ENCODE results near the gene C1GALT1. TPM values are rescaled to one million over a fixed set of nuclear protein-coding genes. Genes with fewer than 3 reads are reported as not detected.

Gene C1GALT1
- polyA plus RNA-seq, 4 donors, result 10.0 to 62.0 (median 14.1) TPM

GRCh38 chr7:7251742-7252141 is 69.4 kb downstream of the C1GALT1 start:
- WGBS, 3 donors, result 73 to 89% (median 85%) methylated on average over 2 of the region's 2 CpGs
- H3K36me3 ChIP-seq (ENCODE audit: control insufficient read depth in 3 of 3, insufficient read depth in 2 of 3, low read depth in 1 of 3, low read length in 3 of 3), result no peaks in the 10 kb centered on the region
- DNase-seq (no peak), FAIRE-seq (no peak)
- H3K9me3 ChIP-seq (ENCODE audit: control insufficient read depth in 2 of 2, insufficient read depth in 1 of 2, low read depth in 1 of 2, low read length in 1 of 2), result no peaks in the 10 kb centered on the region
- H3K4me3 ChIP-seq (ENCODE audit: low read depth in 1 of 3, low read length in 3 of 3), result no peak overlapping the region
- no peak overlapping the region for H3K27ac ChIP-seq (ENCODE audit: low read depth in 1 of 3, low read length in 2 of 3)
- H3K4me1 ChIP-seq (ENCODE audit: control insufficient read depth in 3 of 3, insufficient read depth in 2 of 3, low read depth in 1 of 3, low read length in 2 of 3), result peaks cover 2 to 4% (median 2%) of the 10 kb centered on the region in 3 donors
- H3K27me3 ChIP-seq (ENCODE audit: control insufficient read depth in 3 of 3, insufficient read depth in 3 of 3, low read length in 3 of 3), result no peaks in the 10 kb centered on the region

DNA sequence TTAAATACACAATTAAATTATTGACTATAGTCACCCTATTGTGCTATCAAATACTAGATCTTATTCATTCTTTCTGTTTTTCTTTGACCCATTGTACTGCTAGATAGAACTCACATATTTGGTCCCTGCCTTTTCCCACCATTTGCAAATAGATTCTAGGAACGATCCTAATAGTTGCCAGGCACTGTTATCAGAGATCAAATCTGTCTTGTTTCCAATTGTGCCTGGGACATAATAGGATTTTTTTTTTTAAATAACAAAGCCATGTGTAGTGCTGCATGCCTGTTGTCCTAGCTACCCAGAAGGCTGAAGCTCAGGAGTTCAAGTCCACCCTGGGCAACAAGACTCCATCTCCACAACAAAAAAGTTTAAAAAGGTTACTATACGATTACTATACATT is 72.0 kb downstream of the C1GALT1 start:
- no peaks in the 10 kb centered on the region for H3K27me3 ChIP-seq (ENCODE audit: control insufficient read depth in 3 of 3, insufficient read depth in 3 of 3, low read length in 3 of 3)
- no peak overlapping the region for H3K27ac ChIP-seq (ENCODE audit: low read depth in 1 of 3, low read length in 2 of 3)
- no peak overlapping the region for H3K4me3 ChIP-seq (ENCODE audit: low read depth in 1 of 3, low read length in 3 of 3)
- peaks cover 0 to 2% (median 0%) of the 10 kb centered on the region in 3 donors for H3K36me3 ChIP-seq (ENCODE audit: control insufficient read depth in 3 of 3, insufficient read depth in 2 of 3, low read depth in 1 of 3, low read length in 3 of 3)
- H3K9me3 ChIP-seq (ENCODE audit: control insufficient read depth in 2 of 2, insufficient read depth in 1 of 2, low read depth in 1 of 2, low read length in 1 of 2), result no peaks in the 10 kb centered on the region
- peaks cover 1 to 4% (median 2%) of the 10 kb centered on the region in 3 donors for H3K4me1 ChIP-seq (ENCODE audit: control insufficient read depth in 3 of 3, insufficient read depth in 2 of 3, low read depth in 1 of 3, low read length in 2 of 3)
- 92 to 93% (median 93%) methylated on average over 2 of the region's 2 CpGs for WGBS, 3 donors
- FAIRE-seq (no peak), DNase-seq (no peak)

GRCh38 chr7:7254908-7255307 is 72.6 kb downstream of the C1GALT1 start:
- Histone ChIP-seq H3K36me3 (ENCODE audit: control insufficient read depth in 3 of 3, insufficient read depth in 2 of 3, low read depth in 1 of 3, low read length in 3 of 3) (peaks cover 0 to 2% (median 0%) of the 10 kb centered on the region in 3 donors), H3K9me3 (ENCODE audit: control insufficient read depth in 2 of 2, insufficient read depth in 1 of 2, low read depth in 1 of 2, low read length in 1 of 2) (no peaks in the 10 kb centered on the region), H3K4me1 (ENCODE audit: control insufficient read depth in 3 of 3, insufficient read depth in 2 of 3, low read depth in 1 of 3, low read length in 2 of 3) (peaks cover 0 to 4% (median 2%) of the 10 kb centered on the region in 3 donors), H3K27ac (ENCODE audit: low read depth in 1 of 3, low read length in 2 of 3) (no peak overlapping the region), H3K27me3 (ENCODE audit: control insufficient read depth in 3 of 3, insufficient read depth in 3 of 3, low read length in 3 of 3) (no peaks in the 10 kb centered on the region), H3K4me3 (ENCODE audit: low read depth in 1 of 3, low read length in 3 of 3) (no peak overlapping the region)
- DNase-seq (peak in 1 of 2 donors; percentile 46), FAIRE-seq (no peak)
- WGBS, 3 donors, result 67 to 79% (median 73%) methylated on average over 5 of the region's 5 CpGs

DNA sequence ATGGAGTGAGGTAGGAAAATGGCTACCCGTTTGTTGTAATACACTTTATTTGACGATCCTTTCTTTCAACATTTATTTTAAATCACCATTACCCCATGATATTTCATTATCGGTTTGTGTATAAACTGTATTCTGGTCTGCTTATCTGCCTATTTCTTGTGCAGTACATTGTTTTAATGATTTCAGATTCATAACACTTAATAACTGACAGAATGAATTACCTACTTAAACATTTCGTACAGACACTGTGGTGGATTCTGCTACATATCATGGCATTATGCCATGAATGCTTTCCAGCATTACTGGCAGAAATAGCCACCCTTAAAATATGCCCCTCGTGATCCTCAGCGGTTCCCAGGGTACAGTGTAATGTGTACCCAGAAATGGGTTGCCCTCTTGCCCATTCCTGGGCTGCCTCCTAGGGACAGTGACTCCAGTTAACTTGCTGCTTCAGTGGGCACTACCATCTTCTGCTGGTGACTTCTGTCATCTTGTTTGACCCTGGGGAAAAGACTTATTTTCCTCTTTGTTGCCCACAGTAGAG is 74.5 kb downstream of the C1GALT1 start:
- no peak for DNase-seq
- peaks cover 0 to 2% (median 0%) of the 10 kb centered on the region in 3 donors for H3K36me3 ChIP-seq (ENCODE audit: control insufficient read depth in 3 of 3, insufficient read depth in 2 of 3, low read depth in 1 of 3, low read length in 3 of 3)
- no peaks in the 10 kb centered on the region for H3K27me3 ChIP-seq (ENCODE audit: control insufficient read depth in 3 of 3, insufficient read depth in 3 of 3, low read length in 3 of 3)
- 76 to 95% (median 91%) methylated on average over 6 of the region's 6 CpGs for WGBS, 3 donors
- no peak for FAIRE-seq
- H3K27ac ChIP-seq (ENCODE audit: low read depth in 1 of 3, low read length in 2 of 3), result peak overlapping the region in 1 of 3 donors; percentile 52
- H3K4me3 ChIP-seq (ENCODE audit: low read depth in 1 of 3, low read length in 3 of 3), result no peak overlapping the region
- peaks cover 0 to 4% (median 2%) of the 10 kb centered on the region in 3 donors for H3K4me1 ChIP-seq (ENCODE audit: control insufficient read depth in 3 of 3, insufficient read depth in 2 of 3, low read depth in 1 of 3, low read length in 2 of 3)
- H3K9me3 ChIP-seq (ENCODE audit: control insufficient read depth in 2 of 2, insufficient read depth in 1 of 2, low read depth in 1 of 2, low read length in 1 of 2), result peaks cover 0 to 7% of the 10 kb centered on the region in 2 donors

- peak overlapping the region; percentile 2 to 74 (median 37) for H3K27ac ChIP-seq (ENCODE audit: low read depth in 1 of 3, low read length in 2 of 3)
- WGBS, 3 donors, result 57 to 68% (median 61%) methylated on average over 7 of the region's 7 CpGs
- peaks cover 0 to 2% (median 0%) of the 10 kb centered on the region in 3 donors for H3K36me3 ChIP-seq (ENCODE audit: control insufficient read depth in 3 of 3, insufficient read depth in 2 of 3, low read depth in 1 of 3, low read length in 3 of 3)
- no peaks in the 10 kb centered on the region for H3K27me3 ChIP-seq (ENCODE audit: control insufficient read depth in 3 of 3, insufficient read depth in 3 of 3, low read length in 3 of 3)
- H3K4me1 ChIP-seq (ENCODE audit: control insufficient read depth in 3 of 3, insufficient read depth in 2 of 3, low read depth in 1 of 3, low read length in 2 of 3), result peaks cover 0 to 4% (median 2%) of the 10 kb centered on the region in 3 donors
- DNase-seq (peak in 1 of 2 donors; percentile 32), FAIRE-seq (no peak)
- H3K9me3 ChIP-seq (ENCODE audit: control insufficient read depth in 2 of 2, insufficient read depth in 1 of 2, low read depth in 1 of 2, low read length in 1 of 2), result peaks cover 0 to 7% of the 10 kb centered on the region in 2 donors
- H3K4me3 ChIP-seq (ENCODE audit: low read depth in 1 of 3, low read length in 3 of 3), result no peak overlapping the region
These were observed 75.8 kb downstream of the C1GALT1 start for GRCh38 chr7:7257899-7258692.

DNA sequence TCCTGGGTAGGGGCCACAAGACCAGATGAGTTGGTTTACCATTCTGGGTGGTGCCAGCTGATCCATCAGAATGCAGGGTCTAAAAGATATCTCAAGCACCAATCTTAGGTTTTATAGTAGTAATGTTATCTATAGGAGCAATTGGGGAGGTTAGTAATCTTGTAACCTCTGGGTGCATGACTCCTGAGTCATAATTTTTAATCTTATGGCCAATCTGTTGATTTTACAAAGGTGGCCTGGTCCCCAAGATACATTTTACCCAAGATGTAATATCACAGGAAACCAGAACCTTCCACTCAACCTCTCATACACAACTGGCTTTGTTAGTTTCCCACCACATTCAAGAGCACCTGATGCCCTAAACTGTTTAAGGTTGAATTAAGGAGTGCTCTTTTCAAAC is 79.5 kb downstream of the C1GALT1 start:
- Histone ChIP-seq H3K36me3 (ENCODE audit: control insufficient read depth in 3 of 3, insufficient read depth in 2 of 3, low read depth in 1 of 3, low read length in 3 of 3) (peaks cover 0 to 2% (median 0%) of the 10 kb centered on the region in 3 donors), H3K27ac (ENCODE audit: low read depth in 1 of 3, low read length in 2 of 3) (no peak overlapping the region), H3K9me3 (ENCODE audit: control insufficient read depth in 2 of 2, insufficient read depth in 1 of 2, low read depth in 1 of 2, low read length in 1 of 2) (peaks cover 0 to 7% of the 10 kb centered on the region in 2 donors), H3K27me3 (ENCODE audit: control insufficient read depth in 3 of 3, insufficient read depth in 3 of 3, low read length in 3 of 3) (no peaks in the 10 kb centered on the region), H3K4me3 (ENCODE audit: low read depth in 1 of 3, low read length in 3 of 3) (no peak overlapping the region), H3K4me1 (ENCODE audit: control insufficient read depth in 3 of 3, insufficient read depth in 2 of 3, low read depth in 1 of 3, low read length in 2 of 3) (no peaks in the 10 kb centered on the region)
- no peak for DNase-seq
- FAIRE-seq, result no peak

DNA sequence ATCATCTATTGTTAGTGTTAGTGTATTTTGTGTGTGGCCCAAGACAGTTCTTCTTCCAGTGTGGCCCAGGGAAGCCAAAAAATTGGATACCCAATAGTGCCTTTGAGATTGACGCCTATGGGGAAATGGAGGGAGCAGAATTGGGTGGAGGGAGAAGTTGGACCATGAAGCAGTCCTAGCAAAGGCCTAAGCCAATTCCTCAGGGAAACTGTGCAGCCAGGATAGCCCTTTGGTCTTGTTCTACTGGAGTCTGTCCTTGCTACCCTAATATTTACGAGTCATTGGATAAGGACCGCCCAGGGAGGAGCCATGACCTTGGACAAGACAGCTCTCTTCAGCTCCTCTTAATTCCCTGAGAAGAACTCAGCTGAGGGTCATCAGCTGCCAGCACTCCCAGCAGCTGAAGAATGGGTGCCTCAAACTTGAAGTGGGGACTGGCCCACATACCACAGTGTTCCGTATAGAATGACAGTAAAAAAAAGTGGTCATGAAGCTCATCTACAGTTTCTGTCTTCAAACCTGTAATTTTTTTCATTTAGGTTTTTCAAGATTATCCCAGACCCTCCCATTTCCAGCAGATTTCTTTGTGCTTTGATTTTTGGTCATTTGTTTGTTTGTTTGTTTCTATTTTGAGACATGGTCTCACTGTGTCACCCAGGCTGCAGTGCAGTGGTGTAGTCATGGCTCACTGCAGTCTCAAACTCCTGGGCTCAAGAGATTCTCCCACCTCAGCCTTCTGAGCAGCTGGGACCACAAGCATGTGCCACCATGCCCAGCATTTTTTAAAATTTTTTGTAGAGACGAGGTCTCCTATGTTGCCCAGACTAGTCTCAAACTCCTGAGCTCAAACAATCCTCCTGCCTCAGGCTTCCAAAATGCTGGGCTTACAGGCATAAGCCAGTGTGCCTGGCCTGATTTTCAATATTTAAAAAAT is 81.2 kb downstream of the C1GALT1 start:
- H3K27me3 ChIP-seq (ENCODE audit: control insufficient read depth in 3 of 3, insufficient read depth in 3 of 3, low read length in 3 of 3), result no peaks in the 10 kb centered on the region
- WGBS, 3 donors, result 84 to 90% (median 86%) methylated on average over 5 of the region's 5 CpGs

More for the DNA sequence above, 81.2 kb downstream of the C1GALT1 start:
- no peak for FAIRE-seq
- no peak overlapping the region for H3K27ac ChIP-seq (ENCODE audit: low read depth in 1 of 3, low read length in 2 of 3)
- no peaks in the 10 kb centered on the region for H3K4me1 ChIP-seq (ENCODE audit: control insufficient read depth in 3 of 3, insufficient read depth in 2 of 3, low read depth in 1 of 3, low read length in 2 of 3)
- DNase-seq, result no peak
- peaks cover 0 to 2% (median 0%) of the 10 kb centered on the region in 3 donors for H3K36me3 ChIP-seq (ENCODE audit: control insufficient read depth in 3 of 3, insufficient read depth in 2 of 3, low read depth in 1 of 3, low read length in 3 of 3)
- H3K4me3 ChIP-seq (ENCODE audit: low read depth in 1 of 3, low read length in 3 of 3), result no peak overlapping the region
- peaks cover 0 to 7% of the 10 kb centered on the region in 2 donors for H3K9me3 ChIP-seq (ENCODE audit: control insufficient read depth in 2 of 2, insufficient read depth in 1 of 2, low read depth in 1 of 2, low read length in 1 of 2)
